CD4-positive, alpha-beta T cell treated with Interleukin-15 for 4 hours (primary cell): ENCODE measurements around the gene MET.

Source experiments
- DNase-seq: peaks from one replicate; pipeline ENCODE4 v3.0.0-alpha.2; 2020; ENCODE audit warnings: low spot score

MET gene

GRCh38 chr7:116665332-116665996 lies 6.5 kb upstream of the MET start:
- DNase-seq = no peak

GRCh38 chr7:116669769-116670168 lies 2.2 kb upstream of the MET start:
- DNase-seq = no peak

GRCh38 chr7:116670409-116671015 lies 1.5 kb upstream of the MET start:
- DNase-seq = no peak

- DNase-seq = no peak
These were observed 885 bp upstream of the MET start for GRCh38 chr7:116671111-116671510.

GRCh38 chr7:116672596-116673456 lies 830 bp downstream of the MET start:
- DNase-seq = no peak

GRCh38 chr7:116673457-116673865 lies 1.5 kb downstream of the MET start:
- DNase-seq = no peak

GRCh38 chr7:116674508-116675173 lies 2.6 kb downstream of the MET start:
- no peak for DNase-seq

GRCh38 chr7:116675812-116676355 lies 3.9 kb downstream of the MET start:
- no peak for DNase-seq

- no peak for DNase-seq
These were observed 6.8 kb downstream of the MET start for GRCh38 chr7:116678780-116679179.

- no peak for DNase-seq
These were observed 7.5 kb downstream of the MET start for GRCh38 chr7:116679500-116679899.

GRCh38 chr7:116683786-116684185 lies 11.8 kb downstream of the MET start:
- DNase-seq = no peak

GRCh38 chr7:116686033-116686432 lies 14.0 kb downstream of the MET start:
- no peak for DNase-seq

- no peak for DNase-seq
These were observed 14.9 kb downstream of the MET start for GRCh38 chr7:116686812-116687419.

- DNase-seq = no peak
These were observed 15.8 kb downstream of the MET start for GRCh38 chr7:116687801-116688201.

- DNase-seq = no peak
These were observed 17.8 kb downstream of the MET start for GRCh38 chr7:116689790-116690259.

- no peak for DNase-seq
These were observed 19.7 kb downstream of the MET start for GRCh38 chr7:116691664-116692063.

- DNase-seq = no peak
These were observed 20.7 kb downstream of the MET start for GRCh38 chr7:116692401-116693308.

GRCh38 chr7:116696707-116697106 lies 24.7 kb downstream of the MET start:
- no peak for DNase-seq

- DNase-seq = no peak
These were observed 25.2 kb downstream of the MET start for GRCh38 chr7:116697152-116697551.

GRCh38 chr7:116697761-116698160 lies 25.8 kb downstream of the MET start:
- no peak for DNase-seq

GRCh38 chr7:116698396-116698795 lies 26.4 kb downstream of the MET start:
- no peak for DNase-seq
